GM21717 (cell line): ENCODE results near the gene ABHD6.
A peak's percentile ranks its signal among the peaks of the same experiment; 100 is the strongest.
"Not testable (repeated sequence)": the region's sequence is repeated elsewhere in the genome, so short reads cannot be mapped to it uniquely, and the experiment has no call there.

Experiments used
- ATAC-seq: cut with Tn5 transposase; IDR thresholded peaks from one replicate; pipeline ENCODE4 v1.9.1; 2021; ENCODE audit warnings: mild to moderate bottlenecking, moderate library complexity; ENCODE audit not compliant: unreplicated experiment

Gene ABHD6

GRCh38 chr3:58321791-58322190 is 84.2 kb downstream of the ABHD6 start:
- ATAC-seq, result no peak

- no peak for ATAC-seq
Observed at GRCh38 chr3:58322793-58323192, 85.2 kb downstream of the ABHD6 start.

GRCh38 chr3:58323529-58324390 is 86.2 kb downstream of the ABHD6 start:
- no peak for ATAC-seq

- ATAC-seq, result no peak
Observed at GRCh38 chr3:58324391-58325390, 87.1 kb downstream of the ABHD6 start.

GRCh38 chr3:58325525-58325992 is 88.0 kb downstream of the ABHD6 start:
- no peak for ATAC-seq

GRCh38 chr3:58326267-58326900 is 88.8 kb downstream of the ABHD6 start:
- ATAC-seq, result no peak

GRCh38 chr3:58329150-58329921 is 91.7 kb downstream of the ABHD6 start:
- ATAC-seq, result no peak

- ATAC-seq, result no peak
Observed at GRCh38 chr3:58329922-58330413, 92.4 kb downstream of the ABHD6 start.

- ATAC-seq, result no peak
Observed at GRCh38 chr3:58331593-58332152, 94.1 kb downstream of the ABHD6 start.

GRCh38 chr3:58332575-58333188 is 95.1 kb downstream of the ABHD6 start, which contains the start of gene PXK:
PXK (plus strand) TSS chr3:58332892; CDS start chr3:58332989, 97 bp downstream.
- peak; percentile 93 for ATAC-seq

GRCh38 chr3:58333206-58334012 is 95.8 kb downstream of the ABHD6 start:
- peak; percentile 33 for ATAC-seq

- ATAC-seq, result no peak
Observed at GRCh38 chr3:58334013-58334321, 96.4 kb downstream of the ABHD6 start.

- no peak for ATAC-seq
Observed at GRCh38 chr3:58334506-58334884, 96.9 kb downstream of the ABHD6 start.

GRCh38 chr3:58335652-58335947 is 98.0 kb downstream of the ABHD6 start:
- ATAC-seq, result no peak

GRCh38 chr3:58336135-58336882 is 98.7 kb downstream of the ABHD6 start:
- ATAC-seq, result no peak

- no peak for ATAC-seq
Observed at GRCh38 chr3:58337190-58337589, 99.6 kb downstream of the ABHD6 start.

GRCh38 chr3:58339146-58339545 is 101.6 kb downstream of the ABHD6 start:
- ATAC-seq, result not testable (repeated sequence)
